Activated CD8-positive, alpha-beta T cell treated with anti-CD3 and anti-CD28 coated beads for 36 hours (primary cell): ENCODE data around the gene TACR1. TPM values are rescaled to one million over a fixed set of nuclear protein-coding genes. Genes with fewer than 3 reads are reported as not detected.

Experiments used
- ATAC-seq: fragments of 200-7000 bp; cut with Tn5 transposase; one replicate; pipeline ENCODE4 v1.10.0; 2021; ENCODE audit warnings: mild to moderate bottlenecking, moderate library complexity
- CTCF ChIA-PET: fragments of 350-600 bp; sonication (Branson Sonifier 250); formaldehyde crosslinking; loops from one replicate; lab custom pipeline; 2021; ENCODE audit warnings: antibody characterized with exemption; lab: Charles Lee
- POLR2A ChIA-PET: fragments of 350-600 bp; sonication (Branson Sonifier 250); formaldehyde crosslinking; loops from one replicate; lab custom pipeline; 2021; ENCODE audit warnings: antibody characterized with exemption; lab: Charles Lee
- DNase-seq: peaks from one replicate; pipeline ENCODE4 v3.0.0-alpha.2; 2020
- H3K27ac Mint-ChIP-seq: one replicate; pipeline ENCODE4 v1.8.0; 2021; ENCODE audit warnings: mild to moderate bottlenecking, mixed read lengths
- H3K27me3 Mint-ChIP-seq: one replicate; pipeline ENCODE4 v1.8.0; 2021; ENCODE audit warnings: mixed read lengths
- H3K36me3 Mint-ChIP-seq: one replicate; pipeline ENCODE4 v1.8.0; 2021; ENCODE audit warnings: low read depth, mixed read lengths
- H3K4me1 Mint-ChIP-seq: one replicate; pipeline ENCODE4 v1.8.0; 2021; ENCODE audit warnings: low read depth, mixed read lengths
- H3K4me3 Mint-ChIP-seq: one replicate; pipeline ENCODE4 v1.8.0; 2021; ENCODE audit warnings: mild to moderate bottlenecking, moderate library complexity, mixed read lengths
- H3K9me3 Mint-ChIP-seq: one replicate; pipeline ENCODE4 v1.8.0; 2021; ENCODE audit warnings: mixed read lengths
- intact Hi-C: fragments of 100-400 bp; cut with micrococcal nuclease; formaldehyde crosslinking; loops from one replicate; pipeline ENCODE4 v1.10.0; 2022
- total RNA-seq, 2 experiments: library from RNA; stranded (reverse); gene quantifications; one replicate each; pipeline ENCODE4 v1.2.3, GENCODE V29; 2021
- TF ChIP-seq, protein P1 (sequence below): fragments of 200-600 bp; IDR thresholded peaks from one replicate; pipeline ENCODE4 v1.8.0; 2022; ENCODE audit warnings: antibody characterized with exemption, mild to moderate bottlenecking

Gene TACR1
- total RNA-seq, 2 experiments from 2014 or later, result not detected

DNA sequence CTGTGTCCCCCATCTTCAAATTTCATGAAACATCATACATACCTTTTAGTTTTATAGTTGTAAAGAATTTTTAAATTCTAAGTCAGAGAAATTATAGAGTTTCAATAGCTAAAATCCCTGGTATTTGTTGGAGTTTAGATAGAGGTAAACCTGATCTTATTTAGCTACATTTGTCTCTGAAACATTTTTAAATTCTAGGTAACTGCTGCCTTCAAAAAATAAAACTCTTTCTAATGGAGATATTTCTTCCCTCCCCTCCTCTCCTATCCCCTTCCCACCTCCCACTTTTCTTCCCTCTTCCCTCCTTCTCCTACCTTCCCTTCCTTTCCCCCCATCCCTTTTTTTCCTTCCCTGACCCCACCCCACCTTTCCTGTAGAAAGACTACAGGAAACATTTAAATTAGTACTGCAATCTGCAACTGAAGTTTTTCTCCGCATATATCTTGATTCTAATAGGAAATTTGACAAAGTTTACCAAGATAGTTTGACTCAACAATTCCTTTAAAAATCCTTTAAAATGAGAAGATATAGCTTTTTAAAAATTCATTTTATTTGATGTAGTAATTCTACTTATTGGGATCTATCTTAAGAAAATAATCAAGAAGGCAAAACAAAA lies 4.1 kb downstream of the TACR1 start:
- intact Hi-C loops, result no loop called here
- H3K27me3 Mint-ChIP-seq, result peaks cover 31% of the 10 kb centered on the region
- H3K36me3 Mint-ChIP-seq, result no peaks in the 10 kb centered on the region
- H3K4me1 Mint-ChIP-seq, result peaks cover 3% of the 10 kb centered on the region
- ChIA-PET CTCF (no interaction called here), POLR2A (no interaction called here)
- H3K4me3 Mint-ChIP-seq, result no peak overlapping the region
- no peak for ATAC-seq
- TF ChIP-seq, protein P1, sequence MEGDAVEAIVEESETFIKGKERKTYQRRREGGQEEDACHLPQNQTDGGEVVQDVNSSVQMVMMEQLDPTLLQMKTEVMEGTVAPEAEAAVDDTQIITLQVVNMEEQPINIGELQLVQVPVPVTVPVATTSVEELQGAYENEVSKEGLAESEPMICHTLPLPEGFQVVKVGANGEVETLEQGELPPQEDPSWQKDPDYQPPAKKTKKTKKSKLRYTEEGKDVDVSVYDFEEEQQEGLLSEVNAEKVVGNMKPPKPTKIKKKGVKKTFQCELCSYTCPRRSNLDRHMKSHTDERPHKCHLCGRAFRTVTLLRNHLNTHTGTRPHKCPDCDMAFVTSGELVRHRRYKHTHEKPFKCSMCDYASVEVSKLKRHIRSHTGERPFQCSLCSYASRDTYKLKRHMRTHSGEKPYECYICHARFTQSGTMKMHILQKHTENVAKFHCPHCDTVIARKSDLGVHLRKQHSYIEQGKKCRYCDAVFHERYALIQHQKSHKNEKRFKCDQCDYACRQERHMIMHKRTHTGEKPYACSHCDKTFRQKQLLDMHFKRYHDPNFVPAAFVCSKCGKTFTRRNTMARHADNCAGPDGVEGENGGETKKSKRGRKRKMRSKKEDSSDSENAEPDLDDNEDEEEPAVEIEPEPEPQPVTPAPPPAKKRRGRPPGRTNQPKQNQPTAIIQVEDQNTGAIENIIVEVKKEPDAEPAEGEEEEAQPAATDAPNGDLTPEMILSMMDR, result no peak
- no peak overlapping the region for H3K27ac Mint-ChIP-seq
- no peaks in the 10 kb centered on the region for H3K9me3 Mint-ChIP-seq
- no peak for DNase-seq

DNA sequence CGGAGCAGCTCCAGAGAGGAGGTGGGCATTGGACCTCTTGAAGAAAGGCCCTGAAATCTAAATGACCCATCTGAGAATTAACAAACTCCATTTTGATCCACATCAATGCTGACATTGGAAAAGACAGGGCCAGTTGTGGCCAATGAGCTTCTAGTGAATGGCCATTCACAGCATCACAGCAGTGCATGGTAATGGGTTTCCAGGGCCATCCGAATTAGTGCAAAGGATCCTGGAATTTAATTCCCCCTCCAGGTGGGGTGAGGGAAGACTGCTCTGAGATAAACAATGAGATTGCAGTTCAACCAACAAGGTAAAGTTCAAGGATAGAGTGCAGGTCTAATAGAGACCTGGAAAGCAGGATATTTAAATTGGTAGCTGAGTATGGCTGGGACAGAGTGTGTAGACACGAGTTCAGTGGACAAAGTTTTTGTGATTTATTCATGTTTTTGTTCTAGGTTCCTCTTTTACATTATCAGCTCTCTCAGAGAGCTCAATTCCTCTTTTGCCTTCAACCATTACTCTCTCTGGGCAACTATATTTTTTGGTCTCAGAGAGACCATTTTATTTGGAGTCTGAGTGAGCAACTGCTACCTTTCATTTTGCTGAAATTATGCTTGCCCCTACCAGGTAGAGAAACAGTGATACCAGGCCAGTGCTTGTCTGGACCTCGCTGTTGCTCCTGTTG lies 5.0 kb downstream of the TACR1 start:
- TF ChIP-seq, protein P1, result no peak
- intact Hi-C loops, result no loop called here
- Mint-ChIP-seq H3K27ac (no peak overlapping the region), H3K36me3 (no peaks in the 10 kb centered on the region), H3K4me1 (no peaks in the 10 kb centered on the region), H3K4me3 (no peak overlapping the region), H3K27me3 (peaks cover 24% of the 10 kb centered on the region), H3K9me3 (no peaks in the 10 kb centered on the region)
- ATAC-seq (no peak), DNase-seq (no peak)
- ChIA-PET CTCF (no interaction called here), POLR2A (interaction anchor here (0.5 kb wide), 1 partner anchor 9 kb away, joined by 3 read pairs; no protein-coding TSS in a partner anchor)

DNA sequence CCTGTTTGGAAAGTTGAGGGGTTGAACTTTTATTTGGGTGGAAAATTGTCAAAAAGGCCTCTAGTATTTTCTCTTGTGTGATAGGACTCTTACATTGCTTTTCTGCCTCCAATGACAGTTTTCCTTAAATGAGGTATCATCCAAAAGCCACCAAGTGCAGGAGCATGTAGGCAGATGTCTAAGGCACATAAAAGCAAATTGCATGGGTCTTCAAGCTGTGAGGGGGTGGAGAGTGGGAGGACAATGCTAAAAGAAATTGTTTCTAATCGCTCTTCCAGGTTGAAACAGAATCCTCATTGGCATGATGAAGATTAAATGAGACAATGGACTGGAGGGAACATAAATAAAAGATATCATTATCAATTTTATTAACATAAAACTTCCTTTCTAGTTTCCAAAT lies 6.8 kb downstream of the TACR1 start:
- intact Hi-C loops, result no loop called here
- no peaks in the 10 kb centered on the region for H3K9me3 Mint-ChIP-seq
- H3K36me3 Mint-ChIP-seq, result no peaks in the 10 kb centered on the region
- H3K4me1 Mint-ChIP-seq, result no peaks in the 10 kb centered on the region
- ChIA-PET CTCF (no interaction called here), POLR2A (no interaction called here)
- H3K4me3 Mint-ChIP-seq, result no peak overlapping the region
- ATAC-seq, result no peak
- TF ChIP-seq, protein P1, result no peak
- H3K27me3 Mint-ChIP-seq, result peaks cover 7% of the 10 kb centered on the region
- no peak overlapping the region for H3K27ac Mint-ChIP-seq
- no peak for DNase-seq

DNA sequence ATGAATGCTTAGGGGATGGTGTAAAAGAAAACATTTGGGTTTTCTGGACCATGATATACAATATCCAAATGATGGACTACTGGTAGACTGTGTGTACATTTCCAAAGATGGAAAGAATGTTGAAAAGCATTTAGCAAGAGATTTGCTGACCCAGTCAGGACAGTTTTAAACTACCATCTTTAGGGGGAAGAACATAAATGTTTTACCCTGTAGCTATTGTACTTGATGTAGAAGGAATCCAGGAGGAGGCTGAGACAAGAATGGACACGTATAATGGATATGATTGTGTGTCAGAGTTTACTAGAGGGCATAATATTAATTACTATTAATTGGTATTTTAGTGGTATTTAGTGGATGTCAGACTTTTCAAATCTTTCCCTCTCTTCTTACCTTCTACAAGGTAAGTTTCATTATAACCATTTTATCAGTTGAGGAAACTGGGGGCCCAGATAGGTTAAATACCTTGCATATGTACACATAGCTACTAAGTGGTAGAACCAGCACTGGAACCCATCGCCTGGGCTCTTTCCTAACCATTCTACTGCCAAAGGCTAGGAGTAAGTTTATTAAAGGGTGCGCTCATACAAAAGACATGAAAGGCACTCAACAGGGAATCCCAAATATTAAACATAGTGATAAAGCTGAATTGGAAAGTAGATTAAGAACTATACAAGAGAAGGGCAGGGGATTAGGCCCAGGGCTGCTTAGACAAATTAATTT lies 8.9 kb downstream of the TACR1 start:
- Mint-ChIP-seq H3K27me3 (peaks cover 7% of the 10 kb centered on the region), H3K4me1 (no peaks in the 10 kb centered on the region), H3K9me3 (no peaks in the 10 kb centered on the region), H3K27ac (no peak overlapping the region), H3K36me3 (no peaks in the 10 kb centered on the region), H3K4me3 (no peak overlapping the region)
- POLR2A ChIA-PET, result no interaction called here
- TF ChIP-seq, protein P1, result no peak
- CTCF ChIA-PET, result interaction anchor here (1.8 kb wide), 1 partner anchor 9 kb away, joined by 5 read pairs; the partner anchor contains the start of gene TACR1
- intact Hi-C loops, result no loop called here
- no peak for ATAC-seq
- no peak for DNase-seq

DNA sequence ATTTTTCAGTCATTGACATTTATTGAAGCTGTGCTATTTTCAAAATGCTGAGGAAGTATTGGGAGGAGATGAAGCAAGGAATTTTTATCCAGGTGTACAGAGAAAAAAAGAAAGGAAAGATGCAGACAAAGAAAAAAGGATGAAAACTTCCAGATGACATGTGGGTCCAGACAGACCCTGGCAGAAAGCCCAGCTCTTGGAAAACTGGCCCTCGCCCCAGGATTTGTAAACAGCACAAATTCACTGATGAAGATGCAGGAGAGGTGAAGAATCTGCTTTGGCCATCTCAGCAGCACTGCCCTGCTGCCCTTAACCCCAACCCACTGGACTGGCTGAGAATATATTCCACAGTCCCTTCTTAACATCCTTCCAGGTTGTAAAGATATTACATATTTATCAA lies 12.5 kb downstream of the TACR1 start:
- Mint-ChIP-seq H3K27ac (no peak overlapping the region), H3K36me3 (no peaks in the 10 kb centered on the region), H3K9me3 (no peaks in the 10 kb centered on the region), H3K27me3 (no peaks in the 10 kb centered on the region), H3K4me1 (no peaks in the 10 kb centered on the region), H3K4me3 (no peak overlapping the region)
- intact Hi-C loops, result no loop called here
- ChIA-PET POLR2A (no interaction called here), CTCF (no interaction called here)
- no peak for DNase-seq
- ATAC-seq, result no peak
- TF ChIP-seq, protein P1, result no peak
